Spleen (tissue), 11 donors: ENCODE data around the gene RNF121. TPM values are rescaled to one million over a fixed set of nuclear protein-coding genes. Genes with fewer than 3 reads are reported as not detected.
A peak's percentile ranks its signal among the peaks of the same experiment; 100 is the strongest.

Experiments
- DNase-seq: peaks from one replicate; pipeline ENCODE4 v3.0.0-alpha.2; 2020
- H3K27ac ChIP-seq, 8 donors: fragments of 200-600 bp; sonication (generic) in 7 of 8; 1 replicate in 4 of 8; 2 replicates in 4 of 8; pipeline versions ENCODE4 v1.5.0 to v1.8.0; 2016 to 2021; ENCODE audit warnings: inconsistent platforms in 4 of 8, mild to moderate bottlenecking in 4 of 8, moderate library complexity in 1 of 8
- H3K27me3 ChIP-seq, 7 donors: fragments of 200-600 bp; sonication (generic) in 6 of 7; replicated peaks in 1 of 7; 1 replicate in 4 of 7; 2 replicates in 3 of 7; pipeline versions ENCODE4 v1.5.0 to v1.8.0; 2016 to 2021; ENCODE audit warnings: inconsistent platforms in 3 of 7, mild to moderate bottlenecking in 1 of 7
- H3K36me3 ChIP-seq, 6 donors: fragments of 200-600 bp; sonication (generic) in 5 of 6; 1 replicate in 4 of 6; 2 replicates in 2 of 6; pipeline versions ENCODE4 v1.5.0 to v1.8.0; 2016 to 2021; ENCODE audit warnings: inconsistent platforms in 2 of 6
- H3K4me1 ChIP-seq, 6 donors: fragments of 200-600 bp; sonication (generic) in 5 of 6; 1 replicate in 3 of 6; 2 replicates in 3 of 6; pipeline versions ENCODE4 v1.5.0 to v1.8.0; 2016 to 2021; ENCODE audit warnings: inconsistent platforms in 3 of 6
- H3K4me3 ChIP-seq, 8 donors: fragments of 200-600 bp; sonication (generic) in 7 of 8; 1 replicate in 4 of 8; 2 replicates in 4 of 8; pipeline versions ENCODE4 v1.5.0 to v1.8.0; 2016 to 2021; ENCODE audit warnings: inconsistent platforms in 4 of 8, mild to moderate bottlenecking in 4 of 8, moderate library complexity in 2 of 8
- H3K9me3 ChIP-seq, 8 donors: fragments of 200-600 bp; sonication (generic) in 7 of 8; 1 replicate in 4 of 8; 2 replicates in 4 of 8; pipeline versions ENCODE4 v1.5.0 to v1.8.0; 2016 to 2021; ENCODE audit warnings: inconsistent platforms in 4 of 8
- CTCF ChIP-seq, 11 experiments: fragments of 200-600 bp in 7 of 11; fragments of 450-650 bp in 4 of 11; sonication (generic) in 4 of 11; IDR thresholded peaks in 8 of 11; conservative IDR thresholded peaks in 3 of 11; 1 replicate in 7 of 11; 2 replicates in 4 of 11; pipeline versions ENCODE4 v1.4.0 to v1.8.0; 2016 to 2021; ENCODE audit warnings: antibody characterized with exemption in 11 of 11, inconsistent platforms in 4 of 11, mild to moderate bottlenecking in 1 of 11
- POLR2A ChIP-seq, 3 donors: fragments of 450-650 bp; IDR thresholded peaks; one replicate each; pipeline ENCODE4 v1.5.1; 2017; ENCODE audit warnings: antibody characterized with exemption in 3 of 3, mild to moderate bottlenecking in 1 of 3
- POLR2AphosphoS5 ChIP-seq, 3 donors: sonication (generic); formaldehyde crosslinking; IDR thresholded peaks; one replicate each; pipeline ENCODE4 v1.5.1; 2017; ENCODE audit warnings: antibody characterized with exemption in 3 of 3
- WGBS, 5 donors: extraction: QIAGEN DNeasy Blood & Tissue Kit in 3 of 5; methylation state at CpG; one replicate each; pipeline versions ENCODE4 v1.1.5 to v1.1.7; 2013 to 2018; 5-methylcytosine and 5-hydroxymethylcytosine counted together
- intact Hi-C: fragments of 100-400 bp; cut with DNase I; formaldehyde crosslinking; loops from one replicate; pipeline ENCODE4 v1.15.0; 2023; ENCODE audit warnings: low total_unique reads
- polyA plus RNA-seq, 3 donors: library from polyadenylated mRNA; stranded (reverse); fragments of 200-250 nt; gene quantifications; one replicate each; pipeline ENCODE4 v1.2.1, GENCODE V29; 2013
- total RNA-seq, 7 donors: library from RNA; depleted of rRNA in 3 of 7; stranded (reverse); fragments of >200 nt in 3 of 7; fragmentation: NEBNext Ultra II Directional in 4 of 7; extraction: Animal tissue kit (Norgen Biotek cat#: 25700) in 4 of 7; gene quantifications; one replicate each; pipeline versions ENCODE4 v1.1.0 to v1.2.1, GENCODE V29; 2016 to 2021
- donor health status: healthy with polysubstance abuse.
- donor health status: DM: no; HTN: no; CAD: no; lungs with moderate emphysema.
- donor health status: DM: no; HTN: no; CAD: no.
- donor health status: Bipolar disorder and iron deficiency.
- donor health status: healthy.
- donor health status: DM: no; HTN: no; CAD: no.
- donor health status: DM: yes; HTN: yes; CAD: no.

Gene RNF121
- total and polyA plus RNA-seq, 10 donors: 5.3 to 35.5 (median 27.3) TPM

GRCh38 chr11:71937826-71938225 lies 9.0 kb downstream of the RNF121 start:
- WGBS, 5 donors: 85 to 90% (median 88%) methylated on average over 1 of the region's 1 CpG
- TF ChIP-seq CTCF (IDR thresholded peaks at IDR 0.05 in 8 of 11, conservative IDR thresholded peaks at IDR 0.05 in 3 of 11) (no peak), POLR2A (IDR thresholded peaks at IDR 0.05) (no peak), POLR2AphosphoS5 (IDR thresholded peaks at IDR 0.05) (no peak)
- DNase-seq: no peak
- no peaks in the 10 kb centered on the region for H3K27me3 ChIP-seq
- H3K4me3 ChIP-seq: no peak overlapping the region
- peak overlapping the region in 3 of 8 donors; percentile 14 to 34 (median 21) for H3K27ac ChIP-seq
- no peaks in the 10 kb centered on the region for H3K9me3 ChIP-seq
- H3K4me1 ChIP-seq: peaks cover 9 to 52% (median 26%) of the 10 kb centered on the region in 6 donors
- H3K36me3 ChIP-seq: peaks cover 0 to 20% (median 0%) of the 10 kb centered on the region in 6 donors
- intact Hi-C loops: no loop called here

- DNase-seq: no peak
- TF ChIP-seq POLR2A (IDR thresholded peaks at IDR 0.05) (no peak), CTCF (IDR thresholded peaks at IDR 0.05 in 8 of 11, conservative IDR thresholded peaks at IDR 0.05 in 3 of 11) (no peak), POLR2AphosphoS5 (IDR thresholded peaks at IDR 0.05) (no peak)
- WGBS, 5 donors: 85 to 92% (median 91%) methylated on average over 6 of the region's 6 CpGs
- Histone ChIP-seq H3K27me3 (no peaks in the 10 kb centered on the region), H3K9me3 (no peaks in the 10 kb centered on the region), H3K4me3 (no peak overlapping the region), H3K36me3 (peaks cover 0 to 27% (median 0%) of the 10 kb centered on the region in 6 donors), H3K27ac (no peak overlapping the region), H3K4me1 (peaks cover 2 to 42% (median 19%) of the 10 kb centered on the region in 6 donors)
- intact Hi-C loops: no loop called here
Measured at GRCh38 chr11:71940561-71941219, 11.8 kb downstream of the RNF121 start.

- H3K27me3 ChIP-seq: no peaks in the 10 kb centered on the region
- TF ChIP-seq CTCF (IDR thresholded peaks at IDR 0.05 in 8 of 11, conservative IDR thresholded peaks at IDR 0.05 in 3 of 11) (no peak), POLR2A (IDR thresholded peaks at IDR 0.05) (no peak), POLR2AphosphoS5 (IDR thresholded peaks at IDR 0.05) (no peak)
- 71 to 91% (median 74%) methylated on average over 2 of the region's 2 CpGs for WGBS, 5 donors
- H3K4me3 ChIP-seq: no peak overlapping the region
- no peaks in the 10 kb centered on the region for H3K9me3 ChIP-seq
- H3K4me1 ChIP-seq: peaks cover 0 to 45% (median 17%) of the 10 kb centered on the region in 6 donors
- no peak overlapping the region for H3K27ac ChIP-seq
- peaks cover 0 to 9% (median 0%) of the 10 kb centered on the region in 6 donors for H3K36me3 ChIP-seq
- intact Hi-C loops: no loop called here
- no peak for DNase-seq
Measured at GRCh38 chr11:71946144-71946571, 17.3 kb downstream of the RNF121 start.

- intact Hi-C loops: no loop called here
- no peak overlapping the region for H3K4me3 ChIP-seq
- no peak overlapping the region for H3K27ac ChIP-seq
- H3K9me3 ChIP-seq: no peaks in the 10 kb centered on the region
- H3K36me3 ChIP-seq: peaks cover 0 to 9% (median 0%) of the 10 kb centered on the region in 6 donors
- no peaks in the 10 kb centered on the region for H3K27me3 ChIP-seq
- no peak for TF ChIP-seq CTCF (IDR thresholded peaks at IDR 0.05 in 8 of 11, conservative IDR thresholded peaks at IDR 0.05 in 3 of 11)
- TF ChIP-seq POLR2A (IDR thresholded peaks at IDR 0.05): no peak
- TF ChIP-seq POLR2AphosphoS5 (IDR thresholded peaks at IDR 0.05): no peak
- no peak for DNase-seq
- H3K4me1 ChIP-seq: peaks cover 0 to 45% (median 17%) of the 10 kb centered on the region in 6 donors
- 82 to 93% (median 92%) methylated on average over 3 of the region's 3 CpGs for WGBS, 5 donors
Measured at GRCh38 chr11:71947498-71947897, 18.7 kb downstream of the RNF121 start.
